Ascending aorta (tissue), 2 donors: ENCODE results near the gene CTTN. TPM values are rescaled to one million over a fixed set of nuclear protein-coding genes. Genes with fewer than 3 reads are reported as not detected.
"Not testable (repeated sequence)": the region's sequence is repeated elsewhere in the genome, so short reads cannot be mapped to it uniquely, and the experiment has no call there.

Experiments used
- DNase-seq, 2 donors: peaks; one replicate each; pipeline ENCODE4 v3.0.0-alpha.2; 2019; ENCODE audit warnings: low spot score in 2 of 2
- H3K27ac ChIP-seq, 2 donors: fragments of 200-600 bp; sonication (generic); one replicate each; pipeline ENCODE4 v1.5.1; 2016 to 2017; ENCODE audit warnings: mild to moderate bottlenecking in 1 of 2
- H3K27me3 ChIP-seq: fragments of 200-600 bp; sonication (generic); one replicate; pipeline ENCODE4 v1.5.1; 2017
- H3K36me3 ChIP-seq, 2 donors: fragments of 200-600 bp; sonication (generic); one replicate each; pipeline ENCODE4 v1.5.1; 2016
- H3K4me1 ChIP-seq, 2 donors: fragments of 200-600 bp; sonication (generic); one replicate each; pipeline ENCODE4 v1.5.1; 2016 to 2017; ENCODE audit warnings: mild to moderate bottlenecking in 1 of 2
- H3K4me3 ChIP-seq, 2 donors: fragments of 200-600 bp; sonication (generic); one replicate each; pipeline ENCODE4 v1.5.1; 2016 to 2017; ENCODE audit warnings: mild to moderate bottlenecking in 1 of 2
- H3K9me3 ChIP-seq, 2 donors: fragments of 200-600 bp; sonication (generic); one replicate each; pipeline ENCODE4 v1.5.1; 2016
- CTCF ChIP-seq, 3 experiments: fragments of 200-600 bp in 2 of 3; fragments of 450-650 bp in 1 of 3; sonication (generic) in 2 of 3; IDR thresholded peaks; one replicate each; pipeline ENCODE4 v1.5.1; 2016 to 2019; ENCODE audit warnings: antibody characterized with exemption in 3 of 3, mild to moderate bottlenecking in 1 of 3, moderate library complexity in 1 of 3
- intact Hi-C: fragments of 100-400 bp; cut with DNase I; formaldehyde crosslinking; loops from one replicate; pipeline ENCODE4 v1.15.1; 2023
- total RNA-seq: library from RNA; depleted of rRNA; stranded (reverse); fragments of >200 nt; gene quantifications from one replicate; pipeline ENCODE4 v1.1.0, GENCODE V29; 2016

Gene CTTN
- total RNA-seq, 1 donor from 2014 or later, result 166 TPM

GRCh38 chr11:70405679-70406395 lies 7.5 kb downstream of the CTTN start:
- Histone ChIP-seq H3K4me3 (no peak overlapping the region), H3K27ac (no peak overlapping the region), H3K9me3 (no peaks in the 10 kb centered on the region), H3K36me3 (peaks cover 57% of the 10 kb centered on the region in 2 donors), H3K4me1 (peaks cover 0 to 6% of the 10 kb centered on the region in 2 donors), H3K27me3 (no peaks in the 10 kb centered on the region)
- intact Hi-C loops, result no loop called here
- no peak for DNase-seq
- no peak for TF ChIP-seq CTCF (IDR thresholded peaks at IDR 0.05)

- Histone ChIP-seq H3K4me3 (no peak overlapping the region), H3K4me1 (no peaks in the 10 kb centered on the region), H3K27ac (no peak overlapping the region), H3K27me3 (no peaks in the 10 kb centered on the region), H3K36me3 (peaks cover 70% of the 10 kb centered on the region in 2 donors), H3K9me3 (no peaks in the 10 kb centered on the region)
- intact Hi-C loops, result no loop called here
- no peak for DNase-seq
- no peak for TF ChIP-seq CTCF (IDR thresholded peaks at IDR 0.05)
Measured at GRCh38 chr11:70407121-70407520, 8.8 kb downstream of the CTTN start.

- Histone ChIP-seq H3K36me3 (peaks cover 77% of the 10 kb centered on the region in 2 donors), H3K4me1 (no peaks in the 10 kb centered on the region), H3K9me3 (no peaks in the 10 kb centered on the region), H3K27ac (no peak overlapping the region), H3K27me3 (no peaks in the 10 kb centered on the region), H3K4me3 (no peak overlapping the region)
- intact Hi-C loops, result no loop called here
- no peak for DNase-seq
- no peak for TF ChIP-seq CTCF (IDR thresholded peaks at IDR 0.05)
Measured at GRCh38 chr11:70407814-70408213, 9.5 kb downstream of the CTTN start.

GRCh38 chr11:70408326-70408725 lies 10.0 kb downstream of the CTTN start:
- intact Hi-C loops, result not testable (repeated sequence)

GRCh38 chr11:70409437-70409836 lies 11.1 kb downstream of the CTTN start:
- no peak for DNase-seq

More at GRCh38 chr11:70408326-70408725, 10.0 kb downstream of the CTTN start:
- H3K4me1 ChIP-seq, DNase-seq, H3K27ac ChIP-seq, H3K4me3 ChIP-seq, H3K27me3 ChIP-seq, H3K9me3 ChIP-seq: not testable (repeated sequence)
- H3K36me3 ChIP-seq, result peaks cover 82% of the 10 kb centered on the region in 2 donors

More at GRCh38 chr11:70409437-70409836, 11.1 kb downstream of the CTTN start:
- Histone ChIP-seq H3K4me1 (no peaks in the 10 kb centered on the region), H3K9me3 (no peaks in the 10 kb centered on the region), H3K36me3 (peaks cover 92 to 93% of the 10 kb centered on the region in 2 donors), H3K4me3 (no peak overlapping the region), H3K27me3 (no peaks in the 10 kb centered on the region), H3K27ac (no peak overlapping the region)
- no peak for TF ChIP-seq CTCF (IDR thresholded peaks at IDR 0.05)
- intact Hi-C loops, result no loop called here
